ENCODE measurements around the gene SCAMP4.

The SCAMP4 gene

DNA sequence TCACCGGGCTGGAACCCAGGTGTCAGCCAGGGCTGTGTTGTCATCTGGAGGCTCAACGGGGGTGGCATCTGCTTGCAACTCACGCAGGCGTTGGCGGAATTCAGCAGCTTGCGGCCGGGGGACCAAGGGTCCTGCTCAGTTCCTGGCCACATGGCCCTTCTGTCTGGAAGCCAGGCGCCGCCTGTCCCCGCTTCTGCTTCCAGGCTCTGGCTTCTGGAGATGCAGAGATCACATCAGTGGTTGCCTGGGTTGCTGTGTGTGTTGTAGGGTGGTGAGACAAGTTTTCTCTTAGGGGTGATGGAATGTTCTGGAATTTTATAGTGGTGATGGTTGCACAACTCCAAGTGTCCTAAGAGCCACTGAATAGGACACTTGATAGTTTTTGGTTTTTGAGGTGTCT, 5.0 kb downstream of the SCAMP4 start:
- Histone ChIP-seq H3K27me3 (ENCODE audit: insufficient read depth, low read depth, severe bottlenecking) (no peaks in the 10 kb centered on the region), H3K36me3 (peaks cover 64% of the 10 kb centered on the region), H3K4me3 (ENCODE audit: low read depth, low read length) (no peak overlapping the region), H3K27ac (no peak overlapping the region), H3K9me3 (ENCODE audit: severe bottlenecking) (peaks cover 3% of the 10 kb centered on the region)
- TF ChIP-seq, protein P1, sequence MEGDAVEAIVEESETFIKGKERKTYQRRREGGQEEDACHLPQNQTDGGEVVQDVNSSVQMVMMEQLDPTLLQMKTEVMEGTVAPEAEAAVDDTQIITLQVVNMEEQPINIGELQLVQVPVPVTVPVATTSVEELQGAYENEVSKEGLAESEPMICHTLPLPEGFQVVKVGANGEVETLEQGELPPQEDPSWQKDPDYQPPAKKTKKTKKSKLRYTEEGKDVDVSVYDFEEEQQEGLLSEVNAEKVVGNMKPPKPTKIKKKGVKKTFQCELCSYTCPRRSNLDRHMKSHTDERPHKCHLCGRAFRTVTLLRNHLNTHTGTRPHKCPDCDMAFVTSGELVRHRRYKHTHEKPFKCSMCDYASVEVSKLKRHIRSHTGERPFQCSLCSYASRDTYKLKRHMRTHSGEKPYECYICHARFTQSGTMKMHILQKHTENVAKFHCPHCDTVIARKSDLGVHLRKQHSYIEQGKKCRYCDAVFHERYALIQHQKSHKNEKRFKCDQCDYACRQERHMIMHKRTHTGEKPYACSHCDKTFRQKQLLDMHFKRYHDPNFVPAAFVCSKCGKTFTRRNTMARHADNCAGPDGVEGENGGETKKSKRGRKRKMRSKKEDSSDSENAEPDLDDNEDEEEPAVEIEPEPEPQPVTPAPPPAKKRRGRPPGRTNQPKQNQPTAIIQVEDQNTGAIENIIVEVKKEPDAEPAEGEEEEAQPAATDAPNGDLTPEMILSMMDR (IDR thresholded peaks at IDR 0.05; ENCODE audit: low read depth, low read length): no peak
- DNase-seq: no peak

DNA sequence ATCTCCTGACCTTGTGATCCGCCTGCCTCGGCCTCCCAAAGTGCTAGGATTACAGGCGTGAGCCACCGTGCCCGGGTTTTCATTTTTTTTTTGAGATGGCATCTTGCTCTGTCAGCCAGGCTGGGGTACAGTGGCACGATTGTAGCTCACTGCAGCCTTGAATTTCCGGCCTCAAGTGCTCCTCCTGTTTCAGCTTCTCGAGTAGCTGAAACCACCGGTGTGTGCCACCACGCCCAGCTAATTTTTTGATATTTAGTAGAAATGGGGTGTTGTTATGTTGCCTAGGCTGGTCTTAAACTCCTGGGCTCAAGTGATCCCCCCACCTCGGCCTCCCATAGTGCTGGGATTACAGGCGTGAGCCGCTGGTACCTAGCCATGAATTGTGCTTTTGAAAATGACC, 5.9 kb downstream of the SCAMP4 start:
- DNase-seq: no peak
- Histone ChIP-seq H3K4me3 (ENCODE audit: low read depth, low read length) (no peak overlapping the region), H3K36me3 (peaks cover 60% of the 10 kb centered on the region), H3K27me3 (ENCODE audit: insufficient read depth, low read depth, severe bottlenecking) (no peaks in the 10 kb centered on the region), H3K27ac (no peak overlapping the region), H3K9me3 (ENCODE audit: severe bottlenecking) (peaks cover 3% of the 10 kb centered on the region)
- TF ChIP-seq, protein P1 (IDR thresholded peaks at IDR 0.05; ENCODE audit: low read depth, low read length): no peak

DNA sequence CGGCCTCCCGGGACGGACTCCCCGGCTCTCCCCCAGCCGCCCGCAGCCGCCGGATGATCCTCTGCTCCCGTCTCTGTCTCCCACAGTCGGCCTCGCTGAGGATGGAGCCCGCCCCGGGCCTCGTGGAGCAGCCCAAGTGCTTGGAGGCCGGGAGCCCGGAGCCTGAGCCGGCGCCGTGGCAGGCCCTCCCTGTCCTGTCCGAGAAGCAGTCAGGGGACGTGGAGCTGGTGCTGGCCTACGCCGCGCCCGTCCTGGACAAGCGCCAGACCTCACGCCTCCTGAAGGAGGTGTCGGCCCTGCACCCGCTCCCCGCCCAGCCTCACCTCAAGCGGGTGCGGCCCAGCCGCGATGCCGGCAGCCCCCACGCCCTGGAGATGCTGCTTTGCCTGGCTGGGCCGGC, 6.8 kb downstream of the SCAMP4 start:
- Histone ChIP-seq H3K27ac (no peak overlapping the region), H3K27me3 (ENCODE audit: insufficient read depth, low read depth, severe bottlenecking) (no peaks in the 10 kb centered on the region), H3K4me3 (ENCODE audit: low read depth, low read length) (no peak overlapping the region), H3K36me3 (peaks cover 54% of the 10 kb centered on the region), H3K9me3 (ENCODE audit: severe bottlenecking) (peaks cover 3% of the 10 kb centered on the region)
- TF ChIP-seq, protein P1 (IDR thresholded peaks at IDR 0.05; ENCODE audit: low read depth, low read length): no peak
- DNase-seq: no peak

DNA sequence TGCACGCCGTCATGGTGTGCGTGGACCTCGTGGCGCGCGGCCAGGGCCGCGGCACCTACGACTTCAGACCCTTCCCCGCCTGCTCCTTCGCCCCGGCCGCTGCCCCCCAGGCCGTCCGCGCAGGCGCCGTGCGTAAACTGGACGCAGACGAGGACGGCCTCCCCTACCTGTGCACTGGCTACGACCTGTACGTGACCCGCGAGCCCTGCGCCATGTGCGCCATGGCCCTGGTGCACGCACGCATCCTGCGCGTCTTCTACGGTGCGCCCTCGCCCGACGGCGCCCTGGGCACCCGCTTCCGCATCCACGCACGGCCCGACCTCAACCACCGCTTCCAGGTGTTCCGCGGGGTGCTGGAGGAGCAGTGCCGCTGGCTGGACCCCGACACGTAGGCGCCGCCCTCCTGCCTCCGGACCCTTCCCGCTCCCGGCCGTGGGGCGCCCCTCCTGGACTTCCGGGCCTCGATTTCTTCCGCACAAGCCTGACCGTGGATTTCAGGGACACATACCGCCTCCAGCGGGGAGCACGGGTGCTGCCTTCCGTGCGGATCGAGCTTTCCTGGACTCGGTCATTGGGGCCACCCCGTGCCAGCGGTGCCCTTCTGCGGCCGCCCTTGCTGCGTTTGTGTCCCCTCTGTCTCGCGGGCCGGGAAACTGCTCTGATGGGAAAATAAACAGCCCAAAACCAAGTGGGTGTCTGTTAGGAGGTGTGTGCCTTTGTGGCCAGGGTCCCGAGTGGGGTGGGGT, 7.7 kb downstream of the SCAMP4 start:
- Histone ChIP-seq H3K27me3 (ENCODE audit: insufficient read depth, low read depth, severe bottlenecking) (no peaks in the 10 kb centered on the region), H3K9me3 (ENCODE audit: severe bottlenecking) (peaks cover 3% of the 10 kb centered on the region), H3K27ac (no peak overlapping the region), H3K36me3 (peaks cover 58% of the 10 kb centered on the region), H3K4me3 (ENCODE audit: low read depth, low read length) (no peak overlapping the region)
- DNase-seq: no peak
- TF ChIP-seq, protein P1 (IDR thresholded peaks at IDR 0.05; ENCODE audit: low read depth, low read length): no peak

DNA sequence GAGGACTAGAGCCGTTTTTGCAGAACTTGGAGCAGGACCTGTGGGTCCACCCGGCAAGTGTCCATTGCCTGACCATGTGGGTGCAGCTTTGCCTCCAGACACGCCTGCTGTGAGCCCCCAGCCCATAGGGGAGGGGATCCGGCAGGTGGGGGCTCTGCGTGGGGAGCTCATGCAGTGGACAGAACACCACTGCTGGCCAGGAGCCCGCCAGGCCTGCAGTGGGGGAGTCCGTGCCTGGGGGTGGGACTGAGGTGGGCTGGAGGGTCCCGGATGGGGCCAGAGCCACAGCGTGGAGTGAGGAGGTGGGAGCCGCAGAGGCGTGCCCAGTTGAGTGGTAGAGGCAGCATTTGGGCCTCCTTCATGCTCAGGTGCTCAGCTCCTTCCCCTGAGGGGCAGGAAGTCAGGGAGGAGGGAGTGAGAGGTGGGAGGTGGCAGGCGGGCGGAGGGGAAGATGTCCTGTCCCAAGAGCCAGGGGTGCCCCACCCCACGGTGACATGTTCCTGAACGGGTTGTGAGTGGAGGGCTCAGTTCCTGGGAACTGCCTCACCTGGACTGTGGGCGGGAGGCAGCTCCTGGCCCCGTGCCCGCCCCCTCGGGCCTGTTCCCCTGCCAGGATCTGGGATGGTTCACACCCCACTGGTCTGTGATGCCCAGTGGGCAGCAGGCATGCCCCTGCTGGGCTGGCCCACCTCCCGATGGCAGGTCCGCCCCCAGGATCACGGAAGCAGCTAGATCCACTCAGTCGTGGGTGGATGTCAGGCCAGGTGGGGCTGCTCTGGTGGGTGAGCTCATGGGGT, 8.8 kb downstream of the SCAMP4 start:
- Histone ChIP-seq H3K27me3 (ENCODE audit: insufficient read depth, low read depth, severe bottlenecking) (no peaks in the 10 kb centered on the region), H3K27ac (no peak overlapping the region), H3K4me3 (ENCODE audit: low read depth, low read length) (no peak overlapping the region), H3K36me3 (peaks cover 57% of the 10 kb centered on the region), H3K9me3 (ENCODE audit: severe bottlenecking) (peaks cover 3% of the 10 kb centered on the region)
- TF ChIP-seq, protein P1 (IDR thresholded peaks at IDR 0.05; ENCODE audit: low read depth, low read length): no peak
- DNase-seq: no peak
